ENCODE results near the gene SMG7.

- TF ChIP-seq JUN (IDR thresholded peaks at IDR 0.05) (no peak), CTCF (IDR thresholded peaks at IDR 0.05) (no peak), POLR2A (IDR thresholded peaks at IDR 0.05; ENCODE audit: low read length) (no peak), NR3C1 (IDR thresholded peaks at IDR 0.05) (no peak), ZFP36 (IDR thresholded peaks at IDR 0.05; ENCODE audit: borderline replicate concordance, partially characterized antibody) (no peak), SMC3 (IDR thresholded peaks at IDR 0.05) (no peak), SREBF2 (IDR thresholded peaks at IDR 0.05) (no peak), HEYL (CRISPR knock-in tag; IDR thresholded peaks at IDR 0.05) (no peak), EP300 (IDR thresholded peaks at IDR 0.05) (no peak), RFX5 (IDR thresholded peaks at IDR 0.05) (no peak), REST (IDR thresholded peaks at IDR 0.05) (no peak)
Measured at GRCh38 chr1:183602510-183602909, 130.2 kb downstream of the SMG7 start.
